Measurements from ENCODE around the gene DSCAML1. TPM values are rescaled to one million over a fixed set of nuclear protein-coding genes. Genes with fewer than 3 reads are reported as not detected.

The DSCAML1 gene
- total RNA-seq, 1 donor from 2014 or later: 0.16 TPM

- Histone ChIP-seq H3K9me3 (ENCODE audit: insufficient read depth, low read depth, low read length) (no peaks in the 10 kb centered on the region), H3K27ac (ENCODE audit: low read depth, low read length) (no peak overlapping the region), H3K79me2 (ENCODE audit: insufficient read depth, low read length) (no peaks in the 10 kb centered on the region), H3K27me3 (ENCODE audit: insufficient read depth, low read length) (no peaks in the 10 kb centered on the region), H3K36me3 (ENCODE audit: insufficient read depth, low read length) (no peaks in the 10 kb centered on the region), H3K4me1 (ENCODE audit: insufficient read depth, low read length) (no peaks in the 10 kb centered on the region), H3K4me2 (ENCODE audit: low read length) (no peak overlapping the region), H4K20me1 (ENCODE audit: insufficient read depth, low read length) (no peaks in the 10 kb centered on the region), H2AFZ (ENCODE audit: low read depth, low read length) (no peak overlapping the region), H3K4me3 (ENCODE audit: insufficient read depth, low read depth, low read length) (no peak overlapping the region), H3K9ac (ENCODE audit: low read length) (no peak overlapping the region)
- Mint-ChIP-seq H3K4me3 (ENCODE audit: unreplicated experiment) (no peak overlapping the region), H3K9me3 (ENCODE audit: unreplicated experiment) (peaks cover 2% of the 10 kb centered on the region), H3K36me3 (ENCODE audit: low read depth, unreplicated experiment) (no peaks in the 10 kb centered on the region), H3K27me3 (ENCODE audit: low read depth, unreplicated experiment) (peaks cover 51% of the 10 kb centered on the region), H3K27ac (ENCODE audit: unreplicated experiment) (no peak overlapping the region), H3K4me1 (ENCODE audit: low read depth, unreplicated experiment) (peaks cover 9% of the 10 kb centered on the region)
- DNase-seq (ENCODE audit: low read depth): no peak
- FAIRE-seq: no peak
- no peak for TF ChIP-seq CTCF (IDR thresholded peaks at IDR 0.05; ENCODE audit: insufficient read depth, low read depth, low read length)
- no peak for TF ChIP-seq EZH2 (IDR thresholded peaks at IDR 0.05; ENCODE audit: insufficient read depth, low read length)
Observed at GRCh38 chr11:117573326-117573725, 223.7 kb downstream of the DSCAML1 start.

GRCh38 chr11:117572671-117573070 is 224.3 kb downstream of the DSCAML1 start:
- no peak overlapping the region for H3K4me2 ChIP-seq (ENCODE audit: low read length)
- no peaks in the 10 kb centered on the region for H3K79me2 ChIP-seq (ENCODE audit: insufficient read depth, low read length)
- no peak overlapping the region for H3K4me3 ChIP-seq (ENCODE audit: insufficient read depth, low read depth, low read length)
- no peaks in the 10 kb centered on the region for H3K9me3 ChIP-seq (ENCODE audit: insufficient read depth, low read depth, low read length)
- H3K4me1 Mint-ChIP-seq (ENCODE audit: low read depth, unreplicated experiment): peaks cover 9% of the 10 kb centered on the region
- no peaks in the 10 kb centered on the region for H3K27me3 ChIP-seq (ENCODE audit: insufficient read depth, low read length)
- no peak overlapping the region for H3K27ac Mint-ChIP-seq (ENCODE audit: unreplicated experiment)
- DNase-seq (ENCODE audit: low read depth) (no peak), FAIRE-seq (no peak)
- no peak for TF ChIP-seq EZH2 (IDR thresholded peaks at IDR 0.05; ENCODE audit: insufficient read depth, low read length)
- TF ChIP-seq CTCF (IDR thresholded peaks at IDR 0.05; ENCODE audit: insufficient read depth, low read depth, low read length): no peak
- no peak overlapping the region for H3K9ac ChIP-seq (ENCODE audit: low read length)
- no peak overlapping the region for H3K4me3 Mint-ChIP-seq (ENCODE audit: unreplicated experiment)
- no peak overlapping the region for H3K27ac ChIP-seq (ENCODE audit: low read depth, low read length)
- no peaks in the 10 kb centered on the region for H3K4me1 ChIP-seq (ENCODE audit: insufficient read depth, low read length)
- H4K20me1 ChIP-seq (ENCODE audit: insufficient read depth, low read length): no peaks in the 10 kb centered on the region
- H3K27me3 Mint-ChIP-seq (ENCODE audit: low read depth, unreplicated experiment): peaks cover 50% of the 10 kb centered on the region
- no peaks in the 10 kb centered on the region for H3K36me3 ChIP-seq (ENCODE audit: insufficient read depth, low read length)
- no peaks in the 10 kb centered on the region for H3K36me3 Mint-ChIP-seq (ENCODE audit: low read depth, unreplicated experiment)
- peaks cover 2% of the 10 kb centered on the region for H3K9me3 Mint-ChIP-seq (ENCODE audit: unreplicated experiment)
- no peak overlapping the region for H2AFZ ChIP-seq (ENCODE audit: low read depth, low read length)

- peaks cover 2% of the 10 kb centered on the region for H3K9me3 Mint-ChIP-seq (ENCODE audit: unreplicated experiment)
- H3K4me1 Mint-ChIP-seq (ENCODE audit: low read depth, unreplicated experiment): peaks cover 9% of the 10 kb centered on the region
- H3K4me1 ChIP-seq (ENCODE audit: insufficient read depth, low read length): no peaks in the 10 kb centered on the region
- H3K9me3 ChIP-seq (ENCODE audit: insufficient read depth, low read depth, low read length): no peaks in the 10 kb centered on the region
- H3K79me2 ChIP-seq (ENCODE audit: insufficient read depth, low read length): no peaks in the 10 kb centered on the region
- H3K27me3 ChIP-seq (ENCODE audit: insufficient read depth, low read length): no peaks in the 10 kb centered on the region
- peaks cover 50% of the 10 kb centered on the region for H3K27me3 Mint-ChIP-seq (ENCODE audit: low read depth, unreplicated experiment)
- no peak overlapping the region for H3K9ac ChIP-seq (ENCODE audit: low read length)
- no peak overlapping the region for H3K4me3 Mint-ChIP-seq (ENCODE audit: unreplicated experiment)
- TF ChIP-seq CTCF (IDR thresholded peaks at IDR 0.05; ENCODE audit: insufficient read depth, low read depth, low read length): no peak
- H3K4me3 ChIP-seq (ENCODE audit: insufficient read depth, low read depth, low read length): no peak overlapping the region
- no peak overlapping the region for H3K4me2 ChIP-seq (ENCODE audit: low read length)
- no peak overlapping the region for H3K27ac Mint-ChIP-seq (ENCODE audit: unreplicated experiment)
- no peak for FAIRE-seq
- no peaks in the 10 kb centered on the region for H3K36me3 ChIP-seq (ENCODE audit: insufficient read depth, low read length)
- no peak for DNase-seq (ENCODE audit: low read depth)
- H3K27ac ChIP-seq (ENCODE audit: low read depth, low read length): no peak overlapping the region
- no peaks in the 10 kb centered on the region for H3K36me3 Mint-ChIP-seq (ENCODE audit: low read depth, unreplicated experiment)
- H4K20me1 ChIP-seq (ENCODE audit: insufficient read depth, low read length): no peaks in the 10 kb centered on the region
- no peak overlapping the region for H2AFZ ChIP-seq (ENCODE audit: low read depth, low read length)
Observed at GRCh38 chr11:117572129-117572528, 224.9 kb downstream of the DSCAML1 start.
